H9 (cell line): ENCODE results near the gene TLR3. TPM values are rescaled to one million over a fixed set of nuclear protein-coding genes. Genes with fewer than 3 reads are reported as not detected.

Source experiments
- DNase-seq: peaks from one replicate; pipeline ENCODE4 v3.0.0-alpha.2; 2017
- H2AFZ ChIP-seq: one replicate; pipeline ENCODE4 v1.6.1; 2013; ENCODE audit warnings: mild to moderate bottlenecking, low read length, control low read depth, moderate library complexity
- H2AK5ac ChIP-seq: 2 replicates; pipeline ENCODE4 v1.6.1; 2013; ENCODE audit warnings: low read length, control low read depth, mixed read lengths; ENCODE audit not compliant: insufficient read length
- H2BK120ac ChIP-seq: one replicate; pipeline ENCODE4 v1.6.1; 2013; ENCODE audit warnings: low read depth, mild to moderate bottlenecking, low read length, control low read depth, inconsistent platforms; ENCODE audit not compliant: poor library complexity, severe bottlenecking
- H2BK12ac ChIP-seq: 2 replicates; pipeline ENCODE4 v1.6.1; 2013; ENCODE audit warnings: low read length, control low read depth, mixed read lengths, low read depth; ENCODE audit not compliant: insufficient read length
- H2BK15ac ChIP-seq: 2 replicates; pipeline ENCODE4 v1.6.1; 2013; ENCODE audit warnings: low read depth, low read length, control low read depth
- H2BK20ac ChIP-seq: one replicate; pipeline ENCODE4 v1.6.1; 2013; ENCODE audit warnings: low read depth, mild to moderate bottlenecking, low read length, control low read depth, inconsistent platforms; ENCODE audit not compliant: poor library complexity, severe bottlenecking
- H2BK5ac ChIP-seq: 2 replicates; pipeline ENCODE4 v1.6.1; 2013; ENCODE audit warnings: low read length, control low read depth, mixed read lengths; ENCODE audit not compliant: insufficient read length
- H3K14ac ChIP-seq: 2 replicates; pipeline ENCODE4 v1.6.1; 2013; ENCODE audit warnings: low read length, control low read depth; ENCODE audit not compliant: insufficient read depth
- H3K18ac ChIP-seq: 2 replicates; pipeline ENCODE4 v1.6.1; 2013; ENCODE audit warnings: low read depth, mild to moderate bottlenecking, mixed read lengths, low read length, control low read depth; ENCODE audit not compliant: insufficient read length
- H3K23ac ChIP-seq: 2 replicates; pipeline ENCODE4 v1.6.1; 2013; ENCODE audit warnings: low read length, control low read depth, mixed read lengths, low read depth; ENCODE audit not compliant: insufficient read length
- H3K23me2 ChIP-seq: 2 replicates; pipeline ENCODE4 v1.6.1; 2013; ENCODE audit warnings: low read depth, mild to moderate bottlenecking, mixed read lengths, low read length, control low read depth; ENCODE audit not compliant: insufficient read length, poor library complexity, severe bottlenecking
- H3K27ac ChIP-seq: 2 replicates; pipeline ENCODE4 v1.5.1; 2013; ENCODE audit warnings: low read length, control low read depth, mixed read lengths, low read depth; ENCODE audit not compliant: insufficient read length
- H3K27me3 ChIP-seq: 2 replicates; pipeline ENCODE4 v1.6.1; 2013; ENCODE audit warnings: low read length, control low read depth, inconsistent platforms; ENCODE audit not compliant: insufficient read depth
- H3K4ac ChIP-seq: 2 replicates; pipeline ENCODE4 v1.6.1; 2013; ENCODE audit warnings: low read depth, mild to moderate bottlenecking, control low read depth, inconsistent platforms, low read length, moderate library complexity
- H3K4me1 ChIP-seq: 2 replicates; pipeline ENCODE4 v1.6.1; 2013; ENCODE audit warnings: low read length, control low read depth, inconsistent platforms; ENCODE audit not compliant: insufficient read depth
- H3K4me2 ChIP-seq: 2 replicates; pipeline ENCODE4 v1.6.1; 2013; ENCODE audit warnings: low read length, control low read depth, mixed read lengths; ENCODE audit not compliant: insufficient read length, insufficient read depth
- H3K56ac ChIP-seq: 2 replicates; pipeline ENCODE4 v1.6.1; 2013; ENCODE audit warnings: low read depth, mild to moderate bottlenecking, mixed read lengths, low read length, control low read depth; ENCODE audit not compliant: insufficient read length
- H3K79me1 ChIP-seq: 2 replicates; pipeline ENCODE4 v1.6.1; 2013; ENCODE audit warnings: low read depth, mild to moderate bottlenecking, moderate library complexity, low read length, control low read depth, inconsistent platforms; ENCODE audit not compliant: insufficient read depth, poor library complexity, severe bottlenecking
- H3K79me2 ChIP-seq: 2 replicates; pipeline ENCODE4 v1.6.1; 2013; ENCODE audit warnings: low read length, control low read depth, inconsistent platforms; ENCODE audit not compliant: insufficient read depth
- H3K9ac ChIP-seq: 2 replicates; pipeline ENCODE4 v1.6.1; 2013; ENCODE audit warnings: low read length, control low read depth, mixed read lengths; ENCODE audit not compliant: insufficient read length; ENCODE audit errors: extremely low read depth
- H3K9me3 ChIP-seq: one replicate; pipeline ENCODE4 v1.6.1; 2013; ENCODE audit warnings: low read depth, low read length, inconsistent platforms; ENCODE audit not compliant: control insufficient read depth
- H3T11ph ChIP-seq: one replicate; pipeline ENCODE4 v1.6.1; 2013; ENCODE audit warnings: mild to moderate bottlenecking, low read length, control low read depth, inconsistent platforms
- H4K20me1 ChIP-seq: one replicate; pipeline ENCODE4 v1.6.1; 2013; ENCODE audit not compliant: control insufficient read depth, insufficient read length, insufficient read depth
- H4K5ac ChIP-seq: 2 replicates; pipeline ENCODE4 v1.6.1; 2013; ENCODE audit warnings: low read depth, mild to moderate bottlenecking, mixed read lengths, low read length, control low read depth; ENCODE audit not compliant: insufficient read length
- H4K8ac ChIP-seq: replicated peaks from 2 replicates; pipeline ENCODE4 v1.6.1; 2013; ENCODE audit warnings: low read length, control low read depth, mixed read lengths, low read depth; ENCODE audit not compliant: insufficient read length
- H4K91ac ChIP-seq: 2 replicates; pipeline ENCODE4 v1.6.1; 2013; ENCODE audit warnings: low read depth, mild to moderate bottlenecking, moderate library complexity, mixed read lengths, low read length, control low read depth; ENCODE audit not compliant: insufficient read length
- H3K27ac Mint-ChIP-seq, 3 experiments: 2 replicates in 2 of 3; 3 replicates in 1 of 3; pipeline ENCODE4 v1.8.0; 2020 to 2021; ENCODE audit warnings: mixed read lengths in 3 of 3, mild to moderate bottlenecking in 1 of 3, moderate library complexity in 1 of 3
- H3K27me3 Mint-ChIP-seq: 2 replicates; pipeline ENCODE4 v1.8.0; 2021; ENCODE audit warnings: low read depth, mild to moderate bottlenecking, moderate library complexity, mixed read lengths
- H3K36me3 Mint-ChIP-seq, 3 experiments: 2 replicates in 2 of 3; 3 replicates in 1 of 3; pipeline ENCODE4 v1.8.0; 2020 to 2021; ENCODE audit warnings: low read depth in 3 of 3, mixed read lengths in 3 of 3; ENCODE audit not compliant: insufficient read depth in 1 of 3
- H3K4me1 Mint-ChIP-seq, 2 experiments: 2 replicates each; pipeline ENCODE4 v1.8.0; 2020; ENCODE audit warnings: mixed read lengths in 2 of 2
- H3K4me3 Mint-ChIP-seq, 2 experiments: 2 replicates in 1 of 2; 3 replicates in 1 of 2; pipeline ENCODE4 v1.8.0; 2020 to 2021; ENCODE audit warnings: mild to moderate bottlenecking in 2 of 2, mixed read lengths in 2 of 2, moderate library complexity in 1 of 2
- H3K9me3 Mint-ChIP-seq, 2 experiments: 2 replicates in 1 of 2; 3 replicates in 1 of 2; pipeline ENCODE4 v1.8.0; 2020; ENCODE audit warnings: mild to moderate bottlenecking in 2 of 2, mixed read lengths in 2 of 2, moderate library complexity in 1 of 2
- CTCF ChIP-seq: fragments of 200-600 bp; sonication (generic); conservative IDR thresholded peaks from 3 replicates; pipeline ENCODE4 v1.8.0; 2021; ENCODE audit warnings: antibody characterized with exemption, mild to moderate bottlenecking
- WGBS: extraction: QIAGEN DNeasy Blood & Tissue Kit; methylation state at CpG from one replicate; pipeline ENCODE4 v1.1.7; 2013; ENCODE audit warnings: missing lambda C conversion rate, low lambda C conversion rate, mixed read lengths; ENCODE audit not compliant: insufficient read length; ENCODE audit errors: extremely low coverage; 5-methylcytosine and 5-hydroxymethylcytosine counted together
- total RNA-seq: library from RNA; stranded (reverse); gene quantifications from 2 replicates; pipeline ENCODE4 v1.2.1, GENCODE V29; 2021

The TLR3 gene
- total RNA-seq, 1 experiment from 2014 or later, result 0.92 TPM

- Mint-ChIP-seq H3K4me3 (no peak overlapping the region), H3K27me3 (no peaks in the 10 kb centered on the region; the same call in 1 of the 2 replicates), H3K27ac (no peak overlapping the region), H3K4me1 (peaks cover 29% of the 10 kb centered on the region in 2 experiments), H3K9me3 (no peaks in the 10 kb centered on the region), H3K36me3 (no peaks in the 10 kb centered on the region)
- Histone ChIP-seq H3K79me1 (no peaks in the 10 kb centered on the region), H3K27me3 (no peaks in the 10 kb centered on the region), H3K14ac (no peak overlapping the region), H3K4me2 (no peak overlapping the region), H2BK5ac (no peak overlapping the region), H2AFZ (no peak overlapping the region), H4K91ac (no peak overlapping the region), H4K8ac (no peak overlapping the region), H2BK15ac (no peak overlapping the region), H2BK12ac (no peak overlapping the region), H2AK5ac (no peak overlapping the region), H3K23ac (no peak overlapping the region), H3K23me2 (no peaks in the 10 kb centered on the region), H2BK20ac (no peak overlapping the region), H3K4ac (no peak overlapping the region), H4K5ac (no peak overlapping the region), H3K18ac (no peak overlapping the region), H3T11ph (no peak overlapping the region), H3K9me3 (no peaks in the 10 kb centered on the region), H2BK120ac (no peak overlapping the region), H3K27ac (no peak overlapping the region), H4K20me1 (no peaks in the 10 kb centered on the region), H3K56ac (no peak overlapping the region), H3K79me2 (no peaks in the 10 kb centered on the region), H3K9ac (no peak overlapping the region), H3K4me1 (peaks cover 4% of the 10 kb centered on the region; the same call in 1 of the 2 replicates)
- DNase-seq, result no peak
- no peak for TF ChIP-seq CTCF
- no CpG with 5 or more reads among the region's 2 CpGs for WGBS
Measured at GRCh38 chr4:186131935-186132334, 63.0 kb downstream of the TLR3 start.
